Measurements from ENCODE around the gene RELT. TPM values are rescaled to one million over a fixed set of nuclear protein-coding genes. Genes with fewer than 3 reads are reported as not detected.

Gene RELT
- total and polyA plus RNA-seq, 9 of the 15 experiments (the other 6 are each of a cell fraction or from before 2014, with no cell fraction given), result 1.1 to 20.2 (median 7.4) TPM

- Histone ChIP-seq H3K9me1 (ENCODE audit: control insufficient read depth, insufficient read depth, low read length) (no peaks in the 10 kb centered on the region), H3K36me3 (ENCODE audit: control insufficient read depth, insufficient read depth, low read length) (no peaks in the 10 kb centered on the region), H3K9me3 (replicated peaks; ENCODE audit: control insufficient read depth, insufficient read depth, low read depth, low read length) (no peaks in the 10 kb centered on the region), H3K27ac (ENCODE audit: extremely low read depth, low read depth, low read length) (no peak overlapping the region), H3K4me1 (replicated peaks in 1 of 2; ENCODE audit: control insufficient read depth in 2 of 2, insufficient read depth in 2 of 2, low read length in 2 of 2) (no peaks in the 10 kb centered on the region), H3K4me2 (ENCODE audit: insufficient read depth, low read length) (no peak overlapping the region), H4K20me1 (replicated peaks; ENCODE audit: control insufficient read depth, insufficient read depth, low read length) (peaks cover 1% of the 10 kb centered on the region; the same call in 1 of the 2 replicates), H2AFZ (ENCODE audit: low read depth, low read length) (no peak overlapping the region), H3K9ac (ENCODE audit: insufficient read depth in 1 of 2, low read depth in 2 of 2, low read length in 2 of 2) (no peak overlapping the region), H3K27me3 (ENCODE audit: control insufficient read depth in 2 of 2, insufficient read depth in 2 of 2, low read length in 2 of 2) (no peaks in the 10 kb centered on the region), H3K4me3 (no peak overlapping the region), H3K79me2 (ENCODE audit: control insufficient read depth, insufficient read depth, low read length) (no peaks in the 10 kb centered on the region)
- TF ChIP-seq CC2D1A (IDR thresholded peaks at IDR 0.05) (no peak), CHD2 (IDR thresholded peaks at IDR 0.05; ENCODE audit: low read depth, low read length) (no peak), SMARCA4 (IDR thresholded peaks at IDR 0.05) (no peak), ZNF707 (CRISPR knock-in tag; conservative IDR thresholded peaks at IDR 0.05) (no peak), POLR2H (tag; IDR thresholded peaks at IDR 0.05; ENCODE audit: low read depth) (no peak), ELF1 (tag; IDR thresholded peaks at IDR 0.05) (no peak), SIN3A (IDR thresholded peaks at IDR 0.05; ENCODE audit: borderline replicate concordance in 2 of 2, control insufficient read depth in 1 of 2, low read depth in 2 of 2, low read length in 2 of 2) (no peak), ZNF764 (CRISPR knock-in tag; IDR thresholded peaks at IDR 0.05; ENCODE audit: low read depth) (no peak), ZNF583 (CRISPR knock-in tag; IDR thresholded peaks at IDR 0.05) (no peak), ZBTB26 (CRISPR knock-in tag; IDR thresholded peaks at IDR 0.05) (no peak), ATF1 (CRISPR knock-in tag; IDR thresholded peaks at IDR 0.05) (no peak), ATF1 (tag; IDR thresholded peaks at IDR 0.05) (no peak), GTF2F1 (IDR thresholded peaks at IDR 0.05; ENCODE audit: low read depth, low read length) (no peak), MAFG (tag; conservative IDR thresholded peaks at IDR 0.05) (no peak), CEBPG (CRISPR knock-in tag; IDR thresholded peaks at IDR 0.05) (no peak), CEBPG (tag; conservative IDR thresholded peaks at IDR 0.05 in 1 of 2, IDR thresholded peaks at IDR 0.05 in 1 of 2) (no peak), HLTF (IDR thresholded peaks at IDR 0.05) (no peak), ELK1 (CRISPR knock-in tag; IDR thresholded peaks at IDR 0.05) (no peak)
- TF ChIP-seq, protein P1, sequence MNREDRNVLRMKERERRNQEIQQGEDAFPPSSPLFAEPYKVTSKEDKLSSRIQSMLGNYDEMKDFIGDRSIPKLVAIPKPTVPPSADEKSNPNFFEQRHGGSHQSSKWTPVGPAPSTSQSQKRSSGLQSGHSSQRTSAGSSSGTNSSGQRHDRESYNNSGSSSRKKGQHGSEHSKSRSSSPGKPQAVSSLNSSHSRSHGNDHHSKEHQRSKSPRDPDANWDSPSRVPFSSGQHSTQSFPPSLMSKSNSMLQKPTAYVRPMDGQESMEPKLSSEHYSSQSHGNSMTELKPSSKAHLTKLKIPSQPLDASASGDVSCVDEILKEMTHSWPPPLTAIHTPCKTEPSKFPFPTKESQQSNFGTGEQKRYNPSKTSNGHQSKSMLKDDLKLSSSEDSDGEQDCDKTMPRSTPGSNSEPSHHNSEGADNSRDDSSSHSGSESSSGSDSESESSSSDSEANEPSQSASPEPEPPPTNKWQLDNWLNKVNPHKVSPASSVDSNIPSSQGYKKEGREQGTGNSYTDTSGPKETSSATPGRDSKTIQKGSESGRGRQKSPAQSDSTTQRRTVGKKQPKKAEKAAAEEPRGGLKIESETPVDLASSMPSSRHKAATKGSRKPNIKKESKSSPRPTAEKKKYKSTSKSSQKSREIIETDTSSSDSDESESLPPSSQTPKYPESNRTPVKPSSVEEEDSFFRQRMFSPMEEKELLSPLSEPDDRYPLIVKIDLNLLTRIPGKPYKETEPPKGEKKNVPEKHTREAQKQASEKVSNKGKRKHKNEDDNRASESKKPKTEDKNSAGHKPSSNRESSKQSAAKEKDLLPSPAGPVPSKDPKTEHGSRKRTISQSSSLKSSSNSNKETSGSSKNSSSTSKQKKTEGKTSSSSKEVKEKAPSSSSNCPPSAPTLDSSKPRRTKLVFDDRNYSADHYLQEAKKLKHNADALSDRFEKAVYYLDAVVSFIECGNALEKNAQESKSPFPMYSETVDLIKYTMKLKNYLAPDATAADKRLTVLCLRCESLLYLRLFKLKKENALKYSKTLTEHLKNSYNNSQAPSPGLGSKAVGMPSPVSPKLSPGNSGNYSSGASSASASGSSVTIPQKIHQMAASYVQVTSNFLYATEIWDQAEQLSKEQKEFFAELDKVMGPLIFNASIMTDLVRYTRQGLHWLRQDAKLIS (CRISPR knock-in tag; IDR thresholded peaks at IDR 0.05), result no peak
- POLR2A ChIA-PET, result interaction anchor here (0.7 to 1.2 kb wide), 2 partner anchors 10 to 12 kb away, joined by 3 read pairs; no protein-coding TSS in a partner anchor
- BruUV-seq (replicated peaks), result no TSS peak
- DNase-seq (ENCODE audit: extremely low read depth in 1 of 4, low spot score in 3 of 4) (no peak), FAIRE-seq (no peak), ATAC-seq (no peak)
- WGBS (ENCODE audit: insufficient coverage, low coverage, missing lambda C conversion rate), result 12% methylated on average over 5 of the region's 5 CpGs
- intact Hi-C loops (cut with micrococcal nuclease), result no loop called here
- CTCF ChIA-PET (ENCODE audit: low intra/inter-chr PET ratio), result no interaction called here
- in situ Hi-C loops (cut with MboI), result no loop called here
These were observed 53.0 kb downstream of the RELT start for GRCh38 chr11:73429121-73429750.

All from K562 (cell line).